ENCODE measurements around the gene ELANE.
"Not testable (repeated sequence)": the region's sequence is repeated elsewhere in the genome, so short reads cannot be mapped to it uniquely, and the experiment has no call there.

The ELANE gene

GRCh38 chr19:875265-875879 lies 23.3 kb downstream of the ELANE start:
- no peak for TF ChIP-seq CTCF (IDR thresholded peaks at IDR 0.05; ENCODE audit: borderline replicate concordance, insufficient read depth, low read depth, low read length)

DNA sequence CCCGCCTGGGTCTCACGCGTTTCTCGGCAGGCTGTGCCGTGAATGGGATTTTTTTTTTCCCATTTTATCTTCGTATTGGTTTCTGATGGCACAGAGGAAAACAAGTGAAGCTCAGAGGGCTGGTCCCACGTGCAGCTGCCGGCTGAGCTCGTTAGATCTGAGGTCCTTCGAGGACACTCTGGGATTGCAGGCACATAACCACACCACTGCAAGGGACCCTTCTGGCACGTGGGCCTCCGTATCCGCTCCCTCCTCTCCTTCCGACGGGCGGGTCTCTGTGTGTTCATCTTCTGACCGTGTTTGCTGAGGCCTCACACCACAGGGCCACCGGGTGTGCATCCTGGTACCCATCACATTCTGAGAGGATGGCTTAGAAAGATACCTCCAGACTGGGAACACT lies 24.0 kb downstream of the ELANE start:
- no peak for TF ChIP-seq CTCF (IDR thresholded peaks at IDR 0.05; ENCODE audit: borderline replicate concordance, insufficient read depth, low read depth, low read length)
- no peak overlapping the region for H3K4me3 ChIP-seq (ENCODE audit: low read depth, low read length)

More at GRCh38 chr19:875265-875879, 23.3 kb downstream of the ELANE start:
- no peak overlapping the region for H3K4me3 ChIP-seq (ENCODE audit: low read depth, low read length)

DNA sequence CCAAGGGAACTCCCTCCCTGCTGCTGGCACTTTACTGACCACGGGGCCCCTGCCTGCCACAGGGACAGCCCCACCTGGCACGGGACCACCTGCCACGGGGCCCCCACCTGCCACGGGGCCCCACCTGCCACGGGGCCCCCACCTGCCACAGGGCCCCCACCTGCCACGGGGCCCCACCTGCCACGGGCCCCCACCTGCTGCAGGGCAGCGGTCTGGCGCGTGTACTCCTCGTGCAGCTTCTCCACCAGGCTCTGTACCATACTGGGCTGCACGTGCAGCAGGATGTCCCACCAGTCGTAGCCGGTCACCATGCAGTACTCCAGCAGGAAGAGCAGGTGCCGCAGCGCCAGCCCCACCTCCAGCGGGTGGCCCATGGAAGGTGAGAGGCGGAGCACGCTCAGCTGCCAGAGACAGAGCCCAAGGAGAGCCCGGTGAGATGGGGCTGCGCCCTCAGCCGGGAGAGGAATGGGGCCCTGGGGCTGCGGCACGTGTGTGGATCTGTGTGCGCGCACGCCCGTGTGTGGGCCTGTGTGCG lies 24.7 kb downstream of the ELANE start:
- no peak for TF ChIP-seq CTCF (IDR thresholded peaks at IDR 0.05; ENCODE audit: borderline replicate concordance, insufficient read depth, low read depth, low read length)
- no peak overlapping the region for H3K4me3 ChIP-seq (ENCODE audit: low read depth, low read length)

- H3K4me3 ChIP-seq (ENCODE audit: low read depth, low read length), result not testable (repeated sequence)
Measured at GRCh38 chr19:877992-878660, 26.0 kb downstream of the ELANE start.

GRCh38 chr19:878751-879561 lies 26.9 kb downstream of the ELANE start:
- H3K4me3 ChIP-seq (ENCODE audit: low read depth, low read length), result not testable (repeated sequence)

DNA sequence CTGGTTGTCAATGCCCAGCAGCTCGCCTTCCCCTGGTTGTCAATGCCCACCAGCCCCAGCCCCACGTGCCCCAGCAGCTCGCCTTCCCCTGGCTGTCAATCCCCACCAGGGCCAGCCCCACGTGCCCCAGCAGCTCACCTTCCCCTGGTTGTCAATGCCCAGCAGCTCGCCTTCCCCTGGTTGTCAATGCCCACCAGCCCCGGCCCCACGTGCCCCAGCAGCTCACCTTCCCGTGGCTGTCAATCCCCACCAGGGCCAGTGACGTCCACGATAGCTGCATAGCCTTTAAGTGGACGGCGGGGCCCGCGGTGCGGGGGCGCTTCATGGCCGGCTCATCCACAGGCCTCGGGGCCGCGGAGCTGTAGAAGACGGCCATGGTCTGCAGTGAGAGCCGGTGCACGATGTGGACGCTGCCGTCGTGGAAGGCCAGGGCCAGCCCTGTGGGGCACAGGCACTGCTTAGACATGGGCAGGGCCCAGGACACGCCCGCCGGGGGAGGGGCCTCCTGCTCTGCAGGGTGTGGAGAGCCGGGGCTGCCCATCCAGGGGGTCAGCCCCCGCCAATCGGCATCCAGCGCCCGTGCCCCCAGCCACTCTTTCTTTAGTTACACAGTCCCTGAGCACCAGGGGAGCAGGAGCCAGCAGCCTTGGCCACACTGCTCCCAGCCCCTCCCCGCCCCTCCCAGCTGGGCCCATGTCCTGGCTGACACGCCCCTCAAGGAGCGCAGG lies 27.8 kb downstream of the ELANE start:
- TF ChIP-seq CTCF (IDR thresholded peaks at IDR 0.05; ENCODE audit: borderline replicate concordance, insufficient read depth, low read depth, low read length), result no peak
- H3K4me3 ChIP-seq (ENCODE audit: low read depth, low read length), result no peak overlapping the region

DNA sequence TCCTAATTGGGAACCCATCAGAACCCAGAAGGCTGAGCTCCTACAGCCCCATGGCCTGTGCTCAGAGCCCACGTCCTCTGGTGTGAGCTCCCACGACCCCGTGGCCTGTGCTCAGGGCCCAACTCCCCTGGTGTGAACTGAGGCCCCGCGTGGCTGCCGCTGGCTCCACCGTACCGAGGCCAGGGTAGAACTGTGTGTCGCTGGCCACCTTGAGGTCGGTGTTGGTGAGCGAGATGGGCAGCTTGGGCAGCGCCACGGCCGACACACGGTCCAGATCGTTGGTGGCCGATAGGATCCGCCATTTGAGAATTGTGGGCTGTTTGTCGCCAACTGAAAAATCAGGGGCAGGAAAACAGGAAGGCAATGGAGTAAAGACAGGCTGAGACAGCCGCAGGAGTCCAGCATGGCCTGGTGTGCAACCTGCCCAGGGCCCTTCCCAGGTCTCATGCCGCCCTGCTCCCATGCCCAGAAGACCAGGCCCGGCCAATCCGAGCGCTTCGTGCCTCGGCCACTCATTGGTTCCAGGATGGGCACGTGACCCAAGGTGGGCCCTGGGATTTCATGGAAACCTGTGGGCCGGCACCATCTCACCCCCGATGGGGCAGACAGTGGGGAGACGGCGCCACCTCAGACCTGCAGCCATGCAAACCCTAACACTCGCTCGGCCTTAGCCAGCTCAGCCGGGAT lies 29.4 kb downstream of the ELANE start:
- no peak for TF ChIP-seq CTCF (IDR thresholded peaks at IDR 0.05; ENCODE audit: borderline replicate concordance, insufficient read depth, low read depth, low read length)
- H3K4me3 ChIP-seq (ENCODE audit: low read depth, low read length), result no peak overlapping the region
